Measurements from ENCODE around the gene ITIH5. TPM values are rescaled to one million over a fixed set of nuclear protein-coding genes. Genes with fewer than 3 reads are reported as not detected.

The ITIH5 gene
- polyA plus RNA-seq, 1 donor from 2014 or later = 0.28 TPM

GRCh38 chr10:7563770-7564169 lies 103.0 kb downstream of the ITIH5 start:
- Histone ChIP-seq H4K20me1 (ENCODE audit: insufficient read depth) (no peaks in the 10 kb centered on the region), H3K9me2 (ENCODE audit: insufficient read depth, low read length) (no peaks in the 10 kb centered on the region), H3K36me3 (ENCODE audit: insufficient read depth, low read length) (no peaks in the 10 kb centered on the region), H3K4me2 (ENCODE audit: low read length) (no peak overlapping the region), H3K9me3 (ENCODE audit: low read length) (no peaks in the 10 kb centered on the region), H3K27ac (ENCODE audit: low read length) (no peak overlapping the region), H3F3A (ENCODE audit: insufficient read depth, low read length, poor library complexity, severe bottlenecking) (no peaks in the 10 kb centered on the region), H3K27me3 (ENCODE audit: insufficient read depth, low read depth, low read length) (no peaks in the 10 kb centered on the region), H3K4me3 (ENCODE audit: low read length) (no peak overlapping the region), H3K79me2 (replicated peaks; ENCODE audit: insufficient read depth, low read length) (no peaks in the 10 kb centered on the region), H2AFZ (ENCODE audit: low read depth, low read length) (no peak overlapping the region), H3K9ac (ENCODE audit: low read length) (no peak overlapping the region)
- TF ChIP-seq RAD21 (conservative IDR thresholded peaks at IDR 0.05) (no peak), TAF1 (IDR thresholded peaks at IDR 0.05; ENCODE audit: low read depth) (no peak), EZH2 (IDR thresholded peaks at IDR 0.05; ENCODE audit: borderline replicate concordance, insufficient read depth, low read length, poor library complexity, severe bottlenecking) (no peak), MXI1 (conservative IDR thresholded peaks at IDR 0.05; ENCODE audit: poor library complexity, severe bottlenecking) (no peak)

DNA sequence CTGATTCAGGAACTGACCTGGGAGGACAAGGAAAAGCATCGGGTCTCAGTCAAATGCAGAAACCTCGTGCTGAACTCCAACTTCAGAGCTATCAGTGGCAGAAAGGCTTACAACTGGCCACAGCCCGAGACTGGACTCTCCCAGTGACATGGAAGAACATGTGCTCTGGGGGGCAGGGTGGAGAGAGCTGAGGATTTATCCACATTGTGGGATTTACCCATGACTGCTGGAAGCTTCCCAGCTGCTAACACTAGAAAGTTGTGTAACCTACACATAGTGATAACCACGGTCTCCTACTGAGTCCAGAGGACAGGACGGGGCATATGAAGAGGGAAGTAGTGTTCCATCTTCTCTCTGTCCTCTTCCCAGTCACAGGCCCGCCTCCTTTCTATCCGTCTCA lies 103.4 kb downstream of the ITIH5 start:
- TF ChIP-seq POLR2AphosphoS5 (IDR thresholded peaks at IDR 0.05) (no peak), CTCF (IDR thresholded peaks at IDR 0.05; ENCODE audit: poor library complexity, severe bottlenecking) (no peak), EP300 (conservative IDR thresholded peaks at IDR 0.05; ENCODE audit: poor library complexity, severe bottlenecking) (no peak), RAD21 (conservative IDR thresholded peaks at IDR 0.05) (no peak), REST (IDR thresholded peaks at IDR 0.05; ENCODE audit: borderline replicate concordance) (no peak), TAF1 (IDR thresholded peaks at IDR 0.05; ENCODE audit: low read depth) (no peak), SMC3 (conservative IDR thresholded peaks at IDR 0.05; ENCODE audit: poor library complexity) (no peak), MXI1 (conservative IDR thresholded peaks at IDR 0.05; ENCODE audit: poor library complexity, severe bottlenecking) (no peak), EZH2 (IDR thresholded peaks at IDR 0.05; ENCODE audit: borderline replicate concordance, insufficient read depth, low read length, poor library complexity, severe bottlenecking) (no peak)
- Histone ChIP-seq H3K79me2 (replicated peaks; ENCODE audit: insufficient read depth, low read length) (no peaks in the 10 kb centered on the region), H2AFZ (ENCODE audit: low read depth, low read length) (no peak overlapping the region), H3K36me3 (ENCODE audit: insufficient read depth, low read length) (no peaks in the 10 kb centered on the region), H3K9me3 (ENCODE audit: low read length) (no peaks in the 10 kb centered on the region), H3K9me2 (ENCODE audit: insufficient read depth, low read length) (no peaks in the 10 kb centered on the region), H3K27ac (ENCODE audit: low read length) (no peak overlapping the region), H3K4me3 (ENCODE audit: low read length) (no peak overlapping the region), H3F3A (ENCODE audit: insufficient read depth, low read length, poor library complexity, severe bottlenecking) (no peaks in the 10 kb centered on the region), H4K20me1 (ENCODE audit: insufficient read depth) (no peaks in the 10 kb centered on the region), H3K9ac (ENCODE audit: low read length) (no peak overlapping the region), H3K27me3 (ENCODE audit: insufficient read depth, low read depth, low read length) (no peaks in the 10 kb centered on the region), H3K4me2 (ENCODE audit: low read length) (no peak overlapping the region)
